Small intestine (tissue), 7 donors: ENCODE data around the gene HBB. TPM values are rescaled to one million over a fixed set of nuclear protein-coding genes. Genes with fewer than 3 reads are reported as not detected.

Source experiments
- DNase-seq, 2 donors: peaks; one replicate each; pipeline versions ENCODE4 v3.0.0 to v3.0.0-alpha.2; 2013
- FAIRE-seq: peaks from 2 replicates; lab custom pipeline; 2012; peaks lifted over from hg19 to GRCh38; lab: Jason Lieb, UNC
- H3K27ac ChIP-seq, 3 donors: one replicate each; pipeline ENCODE4 v1.5.1; 2013; ENCODE audit warnings: low read length in 2 of 3, mild to moderate bottlenecking in 2 of 3, control low read depth in 1 of 3, inconsistent platforms in 1 of 3, low read depth in 1 of 3, moderate library complexity in 1 of 3
- H3K27me3 ChIP-seq, 3 donors: one replicate each; pipeline ENCODE4 v1.6.1; 2013; ENCODE audit warnings: low read length in 3 of 3, inconsistent platforms in 1 of 3; ENCODE audit not compliant: control insufficient read depth in 3 of 3, insufficient read depth in 3 of 3
- H3K36me3 ChIP-seq, 3 donors: one replicate each; pipeline ENCODE4 v1.6.1; 2013; ENCODE audit warnings: low read length in 3 of 3, inconsistent platforms in 1 of 3, low read depth in 1 of 3, mild to moderate bottlenecking in 1 of 3, moderate library complexity in 1 of 3; ENCODE audit not compliant: control insufficient read depth in 3 of 3, insufficient read depth in 2 of 3
- H3K4me1 ChIP-seq, 3 donors: one replicate each; pipeline ENCODE4 v1.6.1; 2013; ENCODE audit warnings: low read length in 2 of 3, inconsistent platforms in 1 of 3, low read depth in 1 of 3, mild to moderate bottlenecking in 1 of 3, moderate library complexity in 1 of 3; ENCODE audit not compliant: control insufficient read depth in 3 of 3, insufficient read depth in 2 of 3
- H3K4me3 ChIP-seq, 3 donors: one replicate each; pipeline ENCODE4 v1.5.1; 2013; ENCODE audit warnings: low read length in 3 of 3, control low read depth in 1 of 3, inconsistent platforms in 1 of 3, low read depth in 1 of 3, mild to moderate bottlenecking in 1 of 3, moderate library complexity in 1 of 3
- H3K9me3 ChIP-seq, 2 donors: one replicate each; pipeline ENCODE4 v1.6.1; 2013; ENCODE audit warnings: low read depth in 1 of 2, low read length in 1 of 2; ENCODE audit not compliant: control insufficient read depth in 2 of 2, insufficient read depth in 1 of 2
- WGBS, 3 donors: extraction: QIAGEN DNeasy Blood & Tissue Kit; methylation state at CpG; one replicate each; pipeline ENCODE4 v1.1.7; 2013; 5-methylcytosine and 5-hydroxymethylcytosine counted together
- polyA plus RNA-seq, 4 donors: library from polyadenylated mRNA; stranded (reverse) in 3 of 4; unstranded in 1 of 4; fragments of 200-250 nt in 3 of 4; fragments of 120-200 nt in 1 of 4; gene quantifications; one replicate each; pipeline versions ENCODE4 v1.2.1 to v1.2.3, GENCODE V29; 2013
- donor health status: healthy with polysubstance abuse.
- donor health status: control.
- donor health status: control.
- donor health status: Bipolar disorder and iron deficiency.
- donor health status: healthy.

The HBB gene
- polyA plus RNA-seq, 4 donors: 7.4 to 61.4 (median 13.2) TPM

DNA sequence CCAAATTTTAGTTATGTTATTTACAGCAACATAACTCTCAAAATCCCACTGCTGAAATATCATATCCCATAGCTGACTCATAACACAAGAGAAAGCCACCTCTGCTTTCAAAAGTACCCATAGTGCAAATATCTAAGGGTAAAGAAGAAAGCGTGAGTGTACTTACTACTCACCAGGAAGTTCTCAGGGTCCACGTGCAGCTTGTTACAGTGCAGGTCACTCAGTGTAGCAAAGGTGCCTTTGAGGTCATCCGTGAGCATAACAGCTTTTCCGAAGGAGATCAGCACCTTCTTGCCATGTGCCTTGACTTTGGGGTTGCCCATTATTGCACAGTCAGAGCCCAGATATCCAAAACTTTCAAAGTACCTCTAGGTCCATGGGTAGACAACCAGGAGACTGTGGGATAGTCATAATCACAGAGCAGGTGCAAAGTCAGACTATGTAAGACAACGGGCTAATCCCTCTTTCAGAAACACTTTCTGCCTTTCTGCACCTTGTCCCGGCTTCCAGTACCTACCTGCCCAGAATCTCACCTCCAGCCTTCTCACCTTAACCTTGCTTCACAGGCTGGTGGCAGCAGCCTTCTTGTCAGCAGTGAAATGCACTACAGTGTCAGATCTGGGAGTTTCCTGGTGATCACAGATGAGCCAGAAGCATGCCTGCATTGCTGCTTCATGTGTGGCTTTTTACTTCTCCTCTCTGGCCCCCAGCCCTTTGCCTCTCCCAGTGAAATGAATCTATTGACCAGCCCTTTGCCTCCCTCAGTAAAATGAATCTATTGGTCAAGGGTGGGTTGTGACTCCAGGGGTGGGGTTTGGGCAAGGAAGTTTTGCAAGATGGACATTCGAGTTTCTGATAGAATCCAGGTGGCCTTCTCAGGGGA lies 16.3 kb upstream of the HBB start:
- no peak for DNase-seq
- no peaks in the 10 kb centered on the region for H3K4me1 ChIP-seq
- no peak for FAIRE-seq
- no peak overlapping the region for H3K4me3 ChIP-seq
- H3K9me3 ChIP-seq: no peaks in the 10 kb centered on the region
- WGBS, 3 donors: 64 to 66% (median 64%) methylated on average over 7 of the region's 7 CpGs
- H3K27me3 ChIP-seq: no peaks in the 10 kb centered on the region
- H3K27ac ChIP-seq: no peak overlapping the region
- H3K36me3 ChIP-seq: no peaks in the 10 kb centered on the region

DNA sequence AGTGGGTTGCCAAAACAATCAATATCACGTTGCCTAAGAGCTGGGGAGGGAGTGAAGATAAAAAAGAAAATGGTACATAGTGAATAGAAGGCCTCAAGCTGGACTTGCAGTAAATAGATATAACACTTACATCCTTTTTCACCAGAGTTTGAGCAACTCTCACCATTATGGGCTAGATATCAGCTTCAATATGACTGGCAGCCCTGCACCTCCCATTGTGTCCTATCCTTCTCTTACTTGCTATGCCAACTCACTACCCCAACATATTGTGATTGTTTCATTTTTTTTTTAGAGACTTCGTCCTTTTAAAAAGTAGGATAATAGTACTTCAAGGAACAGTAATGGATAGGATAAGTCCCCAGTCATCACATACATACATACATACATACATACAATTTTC lies 15.3 kb upstream of the HBB start:
- Histone ChIP-seq H3K36me3 (no peaks in the 10 kb centered on the region), H3K9me3 (no peaks in the 10 kb centered on the region), H3K4me3 (no peak overlapping the region), H3K27me3 (no peaks in the 10 kb centered on the region), H3K4me1 (no peaks in the 10 kb centered on the region), H3K27ac (no peak overlapping the region)
- WGBS, 3 donors: 39 to 58% (median 54%) methylated on average over 2 of the region's 2 CpGs
- no peak for FAIRE-seq
- no peak for DNase-seq

DNA sequence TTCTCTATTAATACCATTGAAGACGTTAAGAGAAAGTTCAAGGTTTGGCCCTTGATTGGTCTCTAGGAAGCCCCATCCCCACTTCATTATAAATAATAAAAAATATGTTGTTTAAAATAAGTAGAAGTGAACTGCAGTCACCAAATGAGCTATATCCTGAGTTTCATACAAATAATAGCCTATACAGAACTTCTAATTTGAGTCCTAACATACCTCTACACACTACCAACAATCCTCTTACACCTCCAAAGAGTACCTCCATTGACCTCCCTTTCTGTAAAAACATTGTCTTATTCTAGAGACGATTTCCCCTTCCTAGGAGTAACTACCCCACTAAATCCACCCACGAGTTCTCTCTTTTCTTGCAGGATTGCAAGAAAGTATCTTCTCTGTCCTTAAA lies 14.6 kb upstream of the HBB start:
- no peaks in the 10 kb centered on the region for H3K9me3 ChIP-seq
- 45 to 68% (median 50%) methylated on average over 3 of the region's 3 CpGs for WGBS, 3 donors

DNA sequence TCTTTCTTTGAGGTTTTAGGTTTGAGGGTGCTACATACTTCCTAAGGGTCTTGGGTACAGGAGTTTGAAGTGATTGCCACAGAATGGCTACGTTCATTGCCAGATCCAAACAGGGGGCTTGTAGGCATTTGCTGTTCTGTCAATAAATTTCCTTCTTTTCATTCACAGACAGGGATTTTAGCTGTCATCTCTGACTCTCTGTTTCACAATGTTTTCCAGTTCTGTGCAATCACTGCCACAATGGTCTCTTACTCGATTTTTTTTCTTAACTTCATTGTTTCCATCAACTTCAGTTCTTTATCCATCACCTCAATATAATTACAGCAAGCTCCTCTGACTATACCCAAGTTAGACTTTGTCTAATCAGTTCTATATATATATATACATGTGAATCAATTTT lies 13.6 kb upstream of the HBB start:
- Histone ChIP-seq H3K27me3 (no peaks in the 10 kb centered on the region), H3K4me1 (no peaks in the 10 kb centered on the region), H3K36me3 (no peaks in the 10 kb centered on the region), H3K4me3 (no peak overlapping the region), H3K9me3 (no peaks in the 10 kb centered on the region), H3K27ac (no peak overlapping the region)
- FAIRE-seq (no peak), DNase-seq (no peak)
- WGBS, 3 donors: 40 to 67% (median 53%) methylated on average over 2 of the region's 2 CpGs

More for the DNA sequence above, 14.6 kb upstream of the HBB start:
- Histone ChIP-seq H3K36me3 (no peaks in the 10 kb centered on the region), H3K4me1 (no peaks in the 10 kb centered on the region), H3K4me3 (no peak overlapping the region), H3K27me3 (no peaks in the 10 kb centered on the region), H3K27ac (no peak overlapping the region)
- DNase-seq: no peak
- no peak for FAIRE-seq

DNA sequence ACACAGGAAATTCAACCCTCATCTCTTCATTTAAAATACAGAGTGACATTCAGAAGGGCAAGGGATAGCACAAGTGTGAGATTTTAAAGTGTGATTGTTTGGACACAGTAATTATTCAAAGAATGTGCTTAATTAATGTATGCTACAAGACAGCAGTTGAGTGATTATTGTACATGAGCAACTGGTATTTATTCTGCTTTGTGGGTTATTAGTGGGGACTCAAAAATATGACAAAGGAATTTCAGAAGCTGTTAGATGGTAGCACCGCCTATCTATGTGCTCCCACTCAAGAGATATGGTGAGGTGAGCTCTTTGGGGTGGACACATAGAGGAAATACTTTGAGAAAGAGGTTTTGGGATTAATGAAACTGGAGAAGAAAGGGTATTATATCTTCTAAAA lies 13.2 kb upstream of the HBB start:
- Histone ChIP-seq H3K4me3 (no peak overlapping the region), H3K27me3 (no peaks in the 10 kb centered on the region), H3K27ac (no peak overlapping the region), H3K9me3 (no peaks in the 10 kb centered on the region), H3K36me3 (no peaks in the 10 kb centered on the region), H3K4me1 (no peaks in the 10 kb centered on the region)
- FAIRE-seq (no peak), DNase-seq (no peak)
- WGBS, 3 donors: 63 to 87% (median 73%) methylated on average over 1 of the region's 1 CpG

DNA sequence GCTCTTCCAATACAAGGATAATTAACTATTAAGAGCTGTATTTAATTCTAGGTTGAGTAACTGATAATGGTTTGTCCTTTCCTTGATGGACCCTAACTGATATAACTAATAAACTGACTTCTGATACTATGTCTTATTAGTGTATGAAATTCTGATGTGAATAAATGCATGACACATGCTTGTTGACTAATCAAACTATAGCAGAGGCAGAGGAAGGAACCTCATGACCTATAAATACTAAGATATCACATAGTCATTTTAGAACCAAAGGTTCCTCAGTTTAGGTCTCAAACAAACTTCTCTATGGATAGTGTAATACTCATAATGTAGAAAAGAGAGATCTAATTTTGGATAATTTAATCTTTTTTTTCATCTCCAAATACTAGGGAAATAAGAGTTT lies 12.2 kb upstream of the HBB start:
- Histone ChIP-seq H3K9me3 (no peaks in the 10 kb centered on the region), H3K27me3 (no peaks in the 10 kb centered on the region), H3K36me3 (no peaks in the 10 kb centered on the region), H3K4me1 (no peaks in the 10 kb centered on the region), H3K4me3 (no peak overlapping the region), H3K27ac (no peak overlapping the region)
- FAIRE-seq (no peak), DNase-seq (no peak)

DNA sequence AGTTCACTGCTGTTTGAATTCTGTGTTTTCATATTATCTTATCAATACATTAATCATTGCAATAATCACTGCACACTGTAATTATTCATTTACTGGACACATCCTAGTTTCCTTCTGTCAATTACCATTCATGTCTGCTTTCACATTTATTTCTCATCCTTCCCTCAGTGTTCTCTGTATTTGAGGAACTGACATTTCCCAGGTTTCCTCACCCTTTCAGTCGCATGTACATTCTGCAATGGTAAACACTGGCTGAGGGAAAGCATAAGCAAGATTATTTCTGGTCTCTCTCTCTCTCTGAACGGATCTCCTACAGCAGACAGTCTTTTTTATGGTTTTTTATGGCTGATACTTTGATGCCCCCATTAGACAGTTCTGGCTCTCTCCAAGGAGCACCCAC lies 11.6 kb upstream of the HBB start:
- Histone ChIP-seq H3K4me3 (no peak overlapping the region), H3K27me3 (no peaks in the 10 kb centered on the region), H3K4me1 (no peaks in the 10 kb centered on the region), H3K9me3 (no peaks in the 10 kb centered on the region), H3K27ac (no peak overlapping the region), H3K36me3 (no peaks in the 10 kb centered on the region)
- FAIRE-seq (no peak), DNase-seq (no peak)
- 34 to 55% (median 46%) methylated on average over 2 of the region's 2 CpGs for WGBS, 3 donors

DNA sequence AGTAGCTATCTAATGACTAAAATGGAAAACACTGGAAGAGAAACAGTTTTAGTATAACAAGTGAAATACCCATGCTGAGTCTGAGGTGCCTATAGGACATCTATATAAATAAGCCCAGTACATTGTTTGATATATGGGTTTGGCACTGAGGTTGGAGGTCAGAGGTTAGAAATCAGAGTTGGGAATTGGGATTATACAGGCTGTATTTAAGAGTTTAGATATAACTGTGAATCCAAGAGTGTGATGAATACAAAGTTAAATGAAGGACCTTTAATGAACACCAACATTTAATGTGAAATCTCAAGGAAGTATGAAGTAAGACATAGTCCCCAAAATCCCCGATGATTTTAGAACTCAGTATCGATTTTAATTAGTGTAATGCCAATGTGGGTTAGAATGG lies 10.5 kb upstream of the HBB start:
- H3K36me3 ChIP-seq: no peaks in the 10 kb centered on the region
- DNase-seq (no peak), FAIRE-seq (no peak)
- H3K27me3 ChIP-seq: no peaks in the 10 kb centered on the region
- no peak overlapping the region for H3K27ac ChIP-seq
- WGBS, 3 donors: 49 to 86% (median 83%) methylated on average over 2 of the region's 2 CpGs
- H3K4me1 ChIP-seq: no peaks in the 10 kb centered on the region
- H3K9me3 ChIP-seq: no peaks in the 10 kb centered on the region
- no peak overlapping the region for H3K4me3 ChIP-seq
